Posterior cingulate gyrus (tissue), 11 donors: ENCODE measurements around the gene RAB10.
"Not testable (repeated sequence)": the region's sequence is repeated elsewhere in the genome, so short reads cannot be mapped to it uniquely, and the experiment has no call there.

Source experiments
- DNase-seq, 10 donors: peaks; one replicate each; pipeline versions ENCODE4 v3.0.0 to v3.0.0-alpha.2; 2020 to 2021; ENCODE audit warnings: mixed read lengths in 3 of 10
- intact Hi-C: fragments of 100-400 bp; cut with DNase I; formaldehyde crosslinking; loops from one replicate; pipeline ENCODE4 v1.15.1; 2023

The RAB10 gene

GRCh38 chr2:26139269-26140183, 105.6 kb downstream of the RAB10 start:
- no peak for DNase-seq
- intact Hi-C loops, result no loop called here

- DNase-seq, result no peak
- intact Hi-C loops, result no loop called here
Observed at GRCh38 chr2:26141145-26141769, 107.4 kb downstream of the RAB10 start.

- intact Hi-C loops, result no loop called here
- no peak for DNase-seq
Observed at GRCh38 chr2:26144031-26144430, 110.1 kb downstream of the RAB10 start.

GRCh38 chr2:26144953-26145680, 111.2 kb downstream of the RAB10 start:
- intact Hi-C loops, result loop anchor here (1.0 to 5.0 kb wide), 3 partner anchors 57 to 194 kb away; no protein-coding TSS in a partner anchor
- DNase-seq, result peak; percentile 45 to 94 (median 74)

GRCh38 chr2:26148501-26148900, 114.6 kb downstream of the RAB10 start:
- intact Hi-C loops, result loop anchor here (5.0 kb wide), 1 partner anchor 156 kb away; no protein-coding TSS in a partner anchor
- no peak for DNase-seq

- intact Hi-C loops, result no loop called here
- no peak for DNase-seq
Observed at GRCh38 chr2:26150243-26150642, 116.4 kb downstream of the RAB10 start.

- no peak for DNase-seq
- intact Hi-C loops, result no loop called here
Observed at GRCh38 chr2:26157580-26157979, 123.7 kb downstream of the RAB10 start.

- DNase-seq, result no peak
- intact Hi-C loops, result no loop called here
Observed at GRCh38 chr2:26161926-26162325, 128.0 kb downstream of the RAB10 start.

- intact Hi-C loops, result no loop called here
- peak in 1 of 10 donors; percentile 58 for DNase-seq
Observed at GRCh38 chr2:26162963-26163362, 129.1 kb downstream of the RAB10 start.

GRCh38 chr2:26164231-26164630, 130.3 kb downstream of the RAB10 start:
- intact Hi-C loops, result no loop called here
- peak in 1 of 10 donors; percentile 46 for DNase-seq

GRCh38 chr2:26164641-26165211, 130.8 kb downstream of the RAB10 start:
- peak in 1 of 10 donors; percentile 31 for DNase-seq
- intact Hi-C loops, result no loop called here

- intact Hi-C loops, result no loop called here
- DNase-seq, result peak in 1 of 10 donors; percentile 29
Observed at GRCh38 chr2:26165403-26165802, 131.5 kb downstream of the RAB10 start.

GRCh38 chr2:26166541-26166940, 132.7 kb downstream of the RAB10 start:
- DNase-seq, result peak in 1 of 10 donors; percentile 13
- intact Hi-C loops, result not testable (repeated sequence)

- peak in 1 of 10 donors; percentile 28 for DNase-seq
Observed at GRCh38 chr2:26168785-26169184, 134.9 kb downstream of the RAB10 start.

GRCh38 chr2:26169226-26169625, 135.3 kb downstream of the RAB10 start:
- intact Hi-C loops, result no loop called here
- DNase-seq, result peak in 1 of 10 donors; percentile 38

More at GRCh38 chr2:26168785-26169184, 134.9 kb downstream of the RAB10 start:
- intact Hi-C loops, result no loop called here

GRCh38 chr2:26169681-26170414, 136.0 kb downstream of the RAB10 start:
- DNase-seq, result peak in 1 of 10 donors; percentile 42
- intact Hi-C loops, result no loop called here

GRCh38 chr2:26170795-26171194, 136.9 kb downstream of the RAB10 start:
- intact Hi-C loops, result no loop called here
- DNase-seq, result peak in 1 of 10 donors; percentile 40

GRCh38 chr2:26172189-26172870, 138.4 kb downstream of the RAB10 start:
- peak in 1 of 10 donors; percentile 74 for DNase-seq

More at GRCh38 chr2:26172189-26172870, 138.4 kb downstream of the RAB10 start:
- intact Hi-C loops, result no loop called here
